Activated naive CD8-positive, alpha-beta T cell treated with anti-CD3 and anti-CD28 coated beads for 36 hours (primary cell): ENCODE measurements around the gene CTRB1. TPM values are rescaled to one million over a fixed set of nuclear protein-coding genes. Genes with fewer than 3 reads are reported as not detected.
A peak's percentile ranks its signal among the peaks of the same experiment; 100 is the strongest.

Source experiments
- DNase-seq: peaks from one replicate; pipeline ENCODE4 v3.0.0; 2021
- H3K27ac Mint-ChIP-seq: one replicate; pipeline ENCODE4 v1.8.0; 2022; ENCODE audit warnings: mild to moderate bottlenecking, moderate library complexity, mixed read lengths
- H3K27me3 Mint-ChIP-seq: one replicate; pipeline ENCODE4 v1.8.0; 2022; ENCODE audit warnings: mild to moderate bottlenecking, mixed read lengths
- H3K36me3 Mint-ChIP-seq: one replicate; pipeline ENCODE4 v1.8.0; 2021; ENCODE audit warnings: mild to moderate bottlenecking, mixed read lengths
- H3K4me1 Mint-ChIP-seq: one replicate; pipeline ENCODE4 v1.8.0; 2021; ENCODE audit warnings: mixed read lengths
- H3K4me3 Mint-ChIP-seq: one replicate; pipeline ENCODE4 v1.8.0; 2022; ENCODE audit warnings: mild to moderate bottlenecking, moderate library complexity, mixed read lengths
- H3K9me3 Mint-ChIP-seq: one replicate; pipeline ENCODE4 v1.8.0; 2022; ENCODE audit warnings: mixed read lengths
- total RNA-seq, 2 experiments: library from RNA; stranded (reverse); gene quantifications; one replicate each; pipeline ENCODE4 v1.2.3, GENCODE V29; 2021

Gene CTRB1
- not detected for total RNA-seq

DNA sequence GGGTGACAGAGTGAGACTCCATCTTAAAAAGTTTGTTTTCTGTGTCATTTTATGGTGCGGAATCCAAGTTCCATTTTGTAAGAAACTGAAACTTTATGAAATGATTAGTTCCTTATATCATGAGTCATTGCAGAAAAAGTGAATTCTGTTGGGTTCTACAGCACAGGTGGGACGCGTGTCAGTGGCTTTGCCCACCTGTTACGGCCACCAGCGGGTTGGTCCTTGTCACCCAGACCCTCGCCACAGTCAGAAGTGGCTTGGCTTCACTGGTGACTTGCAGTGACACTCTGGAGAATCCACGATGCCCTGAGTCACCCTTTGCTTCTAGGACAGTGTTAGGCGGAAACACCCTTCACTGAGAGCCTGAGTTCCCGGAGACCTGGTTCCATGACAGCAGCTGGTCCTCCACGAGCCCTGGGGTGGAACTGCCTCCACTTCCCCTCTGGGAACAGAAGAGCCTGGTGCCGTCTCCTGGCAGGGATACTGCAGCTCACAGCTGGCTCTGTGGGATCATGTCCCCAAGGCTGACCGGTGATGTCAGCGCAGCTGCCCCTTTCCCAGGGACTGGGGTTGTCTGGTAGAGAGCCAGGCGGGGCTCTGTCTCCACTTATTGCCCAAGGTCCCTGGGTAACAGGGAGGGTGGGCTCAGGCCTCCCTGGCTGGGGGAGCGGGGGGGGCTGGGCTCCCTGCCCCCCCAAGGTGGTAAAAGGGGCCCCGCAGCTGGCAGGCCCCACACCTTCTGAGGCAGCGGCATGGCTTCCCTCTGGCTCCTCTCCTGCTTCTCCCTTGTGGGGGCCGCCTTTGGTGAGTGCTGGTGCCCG is at the start of gene CTRB1:
TSS of gene CTRB1 (plus strand) at position 733 of the 821 bp plus-strand sequence. CDS start at position 753, 20 bp downstream.
- Mint-ChIP-seq H3K36me3 (no peaks in the 10 kb centered on the region), H3K4me3 (peak within 1 kb of the TSS; percentile 51), H3K9me3 (peaks cover 1% of the 10 kb centered on the region), H3K27ac (peak within 1 kb of the TSS; percentile 80), H3K27me3 (no peaks in the 10 kb centered on the region), H3K4me1 (peaks cover 22% of the 10 kb centered on the region)
- peak; percentile 51 for DNase-seq

DNA sequence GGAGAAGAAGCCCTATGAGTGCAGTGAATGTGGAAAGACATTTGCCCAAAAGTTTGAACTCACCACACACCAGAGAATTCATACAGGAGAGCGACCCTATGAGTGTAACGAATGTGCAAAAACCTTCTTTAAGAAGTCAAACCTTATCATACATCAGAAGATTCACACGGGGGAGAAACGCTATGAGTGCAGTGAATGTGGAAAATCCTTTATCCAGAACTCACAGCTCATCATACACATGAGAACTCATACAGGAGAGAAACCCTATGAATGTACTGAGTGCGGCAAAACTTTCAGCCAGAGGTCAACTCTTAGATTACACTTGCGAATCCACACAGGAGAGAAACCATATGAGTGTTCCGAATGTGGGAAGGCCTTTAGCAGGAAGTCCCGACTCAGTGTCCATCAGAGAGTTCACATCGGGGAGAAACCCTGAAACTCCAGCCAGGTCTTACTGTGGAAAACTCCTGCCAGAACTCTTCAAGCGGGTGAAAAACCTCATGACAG is 48.8 kb upstream of the CTRB1 start:
- Mint-ChIP-seq H3K4me3 (no peak overlapping the region), H3K27me3 (no peaks in the 10 kb centered on the region), H3K9me3 (peaks cover 68% of the 10 kb centered on the region), H3K36me3 (peaks cover 92% of the 10 kb centered on the region), H3K27ac (no peak overlapping the region), H3K4me1 (no peaks in the 10 kb centered on the region)
- DNase-seq = no peak

DNA sequence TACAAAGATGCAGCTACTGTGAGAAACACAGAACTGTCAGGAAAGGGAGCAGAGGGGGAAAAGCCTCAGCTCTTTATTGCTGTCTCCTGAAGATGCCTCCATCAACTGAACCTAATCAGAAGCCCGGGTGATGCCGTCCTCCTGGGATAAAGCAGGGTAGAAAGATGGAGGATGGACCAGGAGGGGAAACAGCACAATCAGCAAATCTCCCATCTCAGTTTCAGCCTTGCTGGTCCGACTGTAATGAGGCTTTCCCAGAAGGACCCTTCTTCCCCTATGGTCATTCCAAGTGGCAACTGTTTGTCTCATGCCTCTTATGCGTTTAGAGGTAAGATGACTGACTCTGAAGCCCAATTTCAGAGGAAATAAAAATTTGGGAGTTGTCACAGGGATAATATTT is 46.2 kb upstream of the CTRB1 start:
- H3K4me1 Mint-ChIP-seq = no peaks in the 10 kb centered on the region
- H3K9me3 Mint-ChIP-seq = peaks cover 72% of the 10 kb centered on the region
- H3K27me3 Mint-ChIP-seq = no peaks in the 10 kb centered on the region
- H3K36me3 Mint-ChIP-seq = peaks cover 73% of the 10 kb centered on the region
- no peak overlapping the region for H3K27ac Mint-ChIP-seq
- no peak for DNase-seq
- H3K4me3 Mint-ChIP-seq = no peak overlapping the region

DNA sequence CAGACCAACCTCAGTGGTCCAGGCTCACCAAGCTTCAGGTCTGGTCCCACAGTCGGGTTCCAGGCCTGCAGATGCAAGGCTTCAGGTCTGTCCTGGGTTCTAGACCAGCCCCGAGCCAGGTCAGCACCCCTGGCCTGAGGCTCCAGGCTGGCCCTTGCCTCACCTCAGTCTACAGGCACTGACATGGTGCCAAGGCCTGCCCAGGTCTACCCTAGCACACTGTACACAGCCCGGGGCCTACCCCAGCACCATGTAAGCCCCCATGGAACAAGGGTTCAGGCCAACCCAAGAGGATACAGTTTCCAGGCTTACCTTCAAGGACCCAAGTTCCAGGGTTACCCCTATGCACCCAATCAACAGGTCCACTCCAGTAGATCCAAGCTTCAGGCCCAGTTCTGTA is 43.7 kb upstream of the CTRB1 start:
- Mint-ChIP-seq H3K9me3 (peaks cover 52% of the 10 kb centered on the region), H3K27ac (no peak overlapping the region), H3K4me1 (peaks cover 2% of the 10 kb centered on the region), H3K36me3 (peaks cover 49% of the 10 kb centered on the region), H3K27me3 (peaks cover 4% of the 10 kb centered on the region), H3K4me3 (no peak overlapping the region)
- no peak for DNase-seq

DNA sequence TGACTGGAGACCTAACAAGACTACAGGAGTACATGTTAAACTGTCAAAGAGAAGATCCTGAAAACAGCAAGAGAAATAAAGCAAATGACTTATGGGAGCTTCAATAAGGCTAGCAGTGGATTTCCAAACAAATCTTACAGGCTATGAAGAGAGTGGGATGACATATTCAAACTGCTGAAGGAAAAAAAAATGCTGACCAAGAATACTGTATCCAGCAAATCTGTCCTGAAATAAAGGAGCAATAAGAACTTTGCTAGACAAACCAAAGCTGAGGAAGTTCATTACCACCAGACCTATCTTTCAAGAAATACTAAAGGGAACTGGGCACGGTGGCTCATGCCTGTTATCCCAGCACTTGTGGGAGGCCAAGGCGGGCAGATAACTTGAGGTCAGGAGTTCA is 41.9 kb upstream of the CTRB1 start:
- peaks cover 10% of the 10 kb centered on the region for H3K27me3 Mint-ChIP-seq
- no peak for DNase-seq
- H3K4me1 Mint-ChIP-seq = peaks cover 2% of the 10 kb centered on the region
- H3K36me3 Mint-ChIP-seq = peaks cover 30% of the 10 kb centered on the region
- H3K9me3 Mint-ChIP-seq = peaks cover 43% of the 10 kb centered on the region
- H3K27ac Mint-ChIP-seq = no peak overlapping the region
- H3K4me3 Mint-ChIP-seq = no peak overlapping the region

DNA sequence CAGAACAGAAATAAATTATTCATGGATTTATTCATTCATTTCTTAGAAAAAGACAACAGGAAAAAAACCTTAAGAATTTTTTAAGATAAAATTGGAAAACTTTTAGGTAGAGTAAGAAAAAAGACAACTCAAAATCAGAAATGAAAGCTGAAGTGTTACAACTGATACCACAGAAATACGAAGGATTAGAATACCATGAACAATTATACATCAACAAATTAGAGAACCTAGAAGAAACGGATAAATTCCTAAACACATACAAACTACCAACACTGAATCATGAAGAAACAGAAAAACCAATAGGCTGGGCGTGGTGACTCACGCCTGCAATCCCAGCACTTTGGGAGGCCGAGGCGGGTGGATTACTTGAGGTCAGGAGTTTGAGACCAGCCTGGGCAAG is 39.6 kb upstream of the CTRB1 start:
- H3K27me3 Mint-ChIP-seq = peaks cover 12% of the 10 kb centered on the region
- peaks cover 8% of the 10 kb centered on the region for H3K36me3 Mint-ChIP-seq
- H3K4me1 Mint-ChIP-seq = peaks cover 2% of the 10 kb centered on the region
- DNase-seq = no peak
- H3K27ac Mint-ChIP-seq = no peak overlapping the region
- H3K9me3 Mint-ChIP-seq = peaks cover 22% of the 10 kb centered on the region
- H3K4me3 Mint-ChIP-seq = no peak overlapping the region

DNA sequence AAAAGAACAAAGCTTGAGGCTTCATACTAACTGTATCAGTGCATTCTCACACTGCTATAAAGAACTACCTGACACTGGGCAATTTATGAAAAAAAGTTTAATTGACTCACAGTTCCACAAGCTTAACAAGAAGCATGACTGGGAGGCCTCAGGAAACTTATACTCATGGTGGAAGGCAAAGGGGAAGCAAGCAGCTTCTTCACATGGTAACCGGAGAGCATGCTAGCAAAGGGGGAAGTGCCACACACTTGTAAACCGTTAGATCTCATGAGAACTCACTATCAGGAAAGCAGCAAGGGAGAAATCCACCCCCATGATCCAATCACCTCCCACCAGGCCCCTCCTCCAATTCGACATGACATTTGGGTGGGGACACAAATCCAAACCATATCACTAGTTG is 37.2 kb upstream of the CTRB1 start:
- no peak overlapping the region for H3K27ac Mint-ChIP-seq

DNA sequence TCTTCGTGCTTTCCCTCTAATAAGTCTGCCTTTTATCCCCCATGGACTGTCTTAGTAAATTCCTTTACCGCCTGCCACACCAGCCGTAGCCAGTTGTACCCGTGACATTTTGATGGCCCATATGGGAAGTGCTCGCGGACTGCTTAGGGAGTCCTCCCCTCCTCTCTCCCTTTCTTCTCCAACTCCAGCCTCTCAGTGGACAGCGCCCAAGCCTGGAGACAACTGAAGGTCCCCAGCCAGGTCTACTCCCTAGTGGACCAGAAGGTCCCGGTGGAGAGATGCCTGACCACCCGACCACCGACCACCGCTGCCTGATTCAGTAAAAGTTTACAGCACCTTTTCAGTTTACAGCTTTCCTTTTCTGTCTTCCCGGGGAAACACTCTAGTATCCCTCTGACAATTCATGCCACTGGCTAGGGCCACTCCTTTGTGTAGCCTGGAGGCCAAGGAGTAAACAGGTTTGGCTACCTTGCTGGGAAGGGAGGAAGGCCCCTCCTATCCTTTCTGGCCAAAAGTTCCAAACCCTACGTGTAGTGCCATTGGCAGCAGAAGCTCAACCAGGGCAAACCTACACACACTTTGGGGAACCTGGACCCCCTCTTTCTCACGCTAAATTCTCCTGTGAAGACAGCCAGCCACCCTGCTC is 29.8 kb upstream of the CTRB1 start:
- Mint-ChIP-seq H3K27ac (no peak overlapping the region), H3K27me3 (peaks cover 5% of the 10 kb centered on the region), H3K4me1 (no peaks in the 10 kb centered on the region), H3K9me3 (no peaks in the 10 kb centered on the region), H3K4me3 (no peak overlapping the region), H3K36me3 (no peaks in the 10 kb centered on the region)
- DNase-seq = no peak

More for the DNA sequence above, 37.2 kb upstream of the CTRB1 start:
- Mint-ChIP-seq H3K36me3 (peaks cover 3% of the 10 kb centered on the region), H3K4me3 (no peak overlapping the region), H3K4me1 (peaks cover 2% of the 10 kb centered on the region), H3K9me3 (peaks cover 10% of the 10 kb centered on the region), H3K27me3 (peaks cover 12% of the 10 kb centered on the region)
- DNase-seq = no peak

DNA sequence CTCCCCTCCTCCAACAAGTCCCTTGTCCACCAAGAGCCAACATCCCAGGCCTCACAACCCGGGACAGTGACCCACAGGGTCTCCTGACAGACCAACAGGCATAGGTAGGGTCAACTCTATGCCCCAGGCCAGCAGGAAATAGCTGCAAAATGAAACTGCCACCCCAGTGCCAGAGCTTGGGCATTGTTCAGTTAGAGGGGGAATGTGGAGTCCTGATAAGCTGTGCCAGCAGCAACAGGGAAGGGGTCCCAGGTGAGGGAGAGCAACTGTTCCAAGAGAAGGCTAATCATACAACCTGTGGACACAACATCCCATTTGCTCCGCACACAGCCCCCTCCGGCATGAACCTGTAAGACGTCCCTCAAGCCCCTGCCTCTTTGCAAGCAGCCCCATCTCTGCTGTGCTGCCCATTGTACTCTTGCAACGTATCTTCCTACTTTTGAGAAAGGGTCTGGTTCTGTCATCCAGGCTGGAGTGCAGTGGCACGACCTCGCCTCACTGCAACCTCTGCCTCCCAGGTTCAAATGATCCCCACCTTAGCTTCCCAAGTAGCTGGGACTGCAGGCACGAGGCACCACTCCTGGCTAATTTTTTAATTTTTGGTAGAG is 29.0 kb upstream of the CTRB1 start:
- H3K36me3 Mint-ChIP-seq = no peaks in the 10 kb centered on the region
- H3K4me1 Mint-ChIP-seq = no peaks in the 10 kb centered on the region
- no peak overlapping the region for H3K27ac Mint-ChIP-seq
- no peak overlapping the region for H3K4me3 Mint-ChIP-seq
- no peak for DNase-seq
- no peaks in the 10 kb centered on the region for H3K9me3 Mint-ChIP-seq
- peaks cover 5% of the 10 kb centered on the region for H3K27me3 Mint-ChIP-seq

DNA sequence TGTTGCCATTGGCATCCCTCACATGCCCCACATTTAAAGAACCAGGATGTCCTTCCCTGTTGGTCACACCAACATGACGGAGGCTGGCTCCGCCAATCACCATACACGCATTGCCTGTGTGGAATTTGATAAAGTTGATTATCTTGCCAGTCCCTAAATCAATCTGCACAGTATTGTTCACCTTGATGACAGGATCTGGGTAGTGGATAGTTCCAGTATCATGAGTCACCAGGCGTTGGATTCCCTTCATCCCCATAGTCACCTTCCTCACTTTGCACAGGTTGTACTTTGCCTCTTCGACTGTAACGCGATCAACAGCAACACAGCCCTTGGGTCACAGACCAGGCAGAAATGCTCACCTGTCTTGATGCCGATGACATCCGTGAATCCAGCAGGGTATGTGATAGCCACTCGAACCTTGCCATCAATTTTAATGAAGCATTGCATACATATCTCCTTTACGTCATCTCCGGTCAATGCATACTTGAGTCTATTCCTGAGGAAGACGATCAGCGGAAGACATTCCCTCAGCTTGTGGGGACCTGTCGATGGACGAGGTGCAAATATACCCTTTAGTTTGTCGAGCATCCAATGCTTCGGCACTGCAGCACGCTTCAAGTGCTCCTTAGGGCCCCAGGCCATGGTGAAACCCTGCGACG is 26.1 kb upstream of the CTRB1 start:
- no peak for DNase-seq
- H3K9me3 Mint-ChIP-seq = no peaks in the 10 kb centered on the region
- no peaks in the 10 kb centered on the region for H3K4me1 Mint-ChIP-seq
- no peak overlapping the region for H3K4me3 Mint-ChIP-seq
- H3K27ac Mint-ChIP-seq = no peak overlapping the region
- H3K27me3 Mint-ChIP-seq = peaks cover 18% of the 10 kb centered on the region
- H3K36me3 Mint-ChIP-seq = no peaks in the 10 kb centered on the region

DNA sequence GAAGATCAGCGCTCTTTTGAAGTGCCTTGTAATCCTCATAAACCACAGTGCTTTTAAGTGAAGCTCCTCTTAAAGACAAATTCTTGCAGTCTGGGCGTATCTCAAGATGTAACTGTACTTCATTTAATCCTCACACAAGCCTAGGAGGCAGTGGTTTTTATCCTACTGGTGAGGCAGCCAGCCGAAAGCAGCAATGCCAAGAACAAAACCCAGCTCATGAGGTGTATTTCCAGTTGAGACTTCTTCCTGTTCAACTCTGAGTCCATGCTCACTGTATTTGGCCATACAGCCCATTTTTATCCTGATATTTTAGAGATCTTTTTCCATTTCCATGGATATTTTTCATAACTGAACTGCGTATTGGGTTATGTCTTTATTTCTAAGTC is 25.5 kb upstream of the CTRB1 start:
- Mint-ChIP-seq H3K27me3 (peaks cover 24% of the 10 kb centered on the region), H3K36me3 (no peaks in the 10 kb centered on the region), H3K27ac (no peak overlapping the region), H3K4me1 (no peaks in the 10 kb centered on the region), H3K9me3 (no peaks in the 10 kb centered on the region), H3K4me3 (no peak overlapping the region)
- DNase-seq = no peak

DNA sequence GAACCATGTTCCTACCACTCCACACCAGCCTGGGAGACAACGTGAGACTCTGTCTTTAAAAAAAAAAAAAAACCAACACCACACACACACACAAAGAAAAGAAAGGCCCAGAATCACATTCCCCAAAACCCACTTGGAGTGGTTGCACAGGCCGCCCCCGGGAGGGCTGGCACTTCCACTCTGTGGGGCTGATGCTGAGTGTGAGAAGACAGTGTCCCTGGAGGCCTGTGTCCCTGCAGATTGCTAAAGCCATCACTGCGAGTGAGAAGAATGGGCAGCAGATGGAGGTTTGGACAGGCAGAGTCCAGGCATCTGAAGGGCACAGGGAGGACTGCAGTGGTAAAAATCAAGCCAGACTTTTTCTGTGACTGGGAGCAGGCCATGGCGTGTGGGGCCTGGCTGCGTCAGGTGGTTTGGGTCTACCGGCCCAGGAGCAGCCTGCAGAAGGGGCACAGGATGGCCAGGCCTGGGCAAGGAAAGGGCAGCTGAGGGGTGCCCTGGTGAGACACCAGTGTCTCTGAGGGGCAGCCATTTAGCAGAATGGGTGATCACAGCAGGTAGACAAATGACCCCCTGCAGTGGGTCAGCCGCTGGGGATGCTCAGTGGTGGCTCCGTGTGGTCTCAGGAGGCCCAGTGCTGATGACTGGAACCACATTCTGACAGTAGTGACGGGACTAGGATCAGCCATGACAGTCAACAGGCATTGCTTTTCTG is 24.9 kb upstream of the CTRB1 start:
- Mint-ChIP-seq H3K4me3 (no peak overlapping the region), H3K9me3 (no peaks in the 10 kb centered on the region), H3K36me3 (no peaks in the 10 kb centered on the region), H3K27me3 (peaks cover 23% of the 10 kb centered on the region), H3K27ac (no peak overlapping the region), H3K4me1 (no peaks in the 10 kb centered on the region)
- DNase-seq = no peak

DNA sequence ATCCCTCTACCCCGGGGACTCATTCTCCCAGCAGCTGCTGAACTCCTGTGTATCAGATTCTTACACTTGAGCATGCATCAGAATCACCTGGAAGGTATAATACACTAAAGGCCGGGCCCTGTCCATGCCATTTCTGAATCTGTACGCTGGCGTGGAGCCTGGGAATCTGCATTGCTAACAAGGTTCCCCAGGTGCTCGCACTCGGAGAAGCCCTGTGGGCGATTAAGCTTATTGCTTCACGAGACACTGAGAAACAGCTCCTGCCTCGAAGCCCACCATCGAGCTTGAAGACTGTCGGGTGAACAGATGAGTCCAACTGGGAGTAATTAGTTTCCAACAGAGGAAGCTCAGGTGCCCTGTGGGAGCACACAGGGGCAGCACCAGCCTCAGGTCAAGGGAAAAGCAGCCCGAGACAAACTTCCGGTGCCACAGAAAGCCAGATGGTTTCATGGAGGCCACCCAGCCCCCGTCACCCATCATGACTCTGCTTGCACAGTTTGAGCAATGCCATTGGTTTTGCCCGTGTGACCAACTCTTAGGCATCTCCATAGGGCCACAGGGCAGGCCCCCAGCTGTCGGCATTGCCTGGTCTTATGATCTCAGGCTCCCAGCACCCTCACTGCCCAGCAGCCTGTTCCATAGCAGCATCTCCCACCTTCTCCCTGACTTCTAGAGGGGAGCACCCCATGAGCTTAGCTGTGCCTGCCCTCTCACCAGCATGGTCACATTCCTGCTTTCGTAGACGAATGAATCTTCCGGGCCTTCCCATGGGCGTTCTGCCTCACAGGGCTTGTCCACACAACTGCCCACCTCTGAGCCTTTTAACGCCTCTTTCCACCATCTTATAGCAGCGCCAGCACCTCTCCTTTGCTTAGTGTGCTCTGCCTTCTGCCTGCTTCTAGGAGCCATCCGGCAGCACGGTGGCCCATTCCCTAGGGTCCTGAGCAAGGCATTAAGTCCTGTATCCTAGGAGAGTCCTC is 22.7 kb upstream of the CTRB1 start:
- peaks cover 22% of the 10 kb centered on the region for H3K27me3 Mint-ChIP-seq
- peaks cover 9% of the 10 kb centered on the region for H3K4me1 Mint-ChIP-seq
- DNase-seq = no peak
- no peaks in the 10 kb centered on the region for H3K36me3 Mint-ChIP-seq
- no peak overlapping the region for H3K27ac Mint-ChIP-seq
- H3K9me3 Mint-ChIP-seq = no peaks in the 10 kb centered on the region
- H3K4me3 Mint-ChIP-seq = no peak overlapping the region

DNA sequence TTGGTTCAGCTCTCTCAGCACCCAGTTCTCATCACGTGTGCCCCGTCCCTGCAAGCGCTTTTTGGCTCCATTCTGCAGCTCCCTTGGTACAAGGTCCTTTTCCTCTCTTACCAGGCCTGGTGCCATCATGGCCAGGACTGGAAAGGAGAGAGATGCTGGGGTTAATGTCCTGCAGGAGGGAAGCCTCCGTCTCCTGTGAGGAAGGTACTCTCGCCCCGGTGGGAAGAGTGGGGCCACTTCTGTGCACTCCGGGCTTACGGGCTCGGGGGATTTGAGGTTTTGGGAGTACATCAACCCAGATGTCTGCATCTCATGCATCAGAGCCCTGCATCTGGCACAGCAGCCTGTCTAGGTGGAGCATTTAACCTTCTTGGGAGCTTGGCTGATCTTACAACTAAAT is 22.0 kb upstream of the CTRB1 start:
- H3K27me3 Mint-ChIP-seq = peaks cover 22% of the 10 kb centered on the region
- no peak overlapping the region for H3K4me3 Mint-ChIP-seq
- no peaks in the 10 kb centered on the region for H3K9me3 Mint-ChIP-seq
- no peak overlapping the region for H3K27ac Mint-ChIP-seq
- DNase-seq = no peak
- peaks cover 13% of the 10 kb centered on the region for H3K4me1 Mint-ChIP-seq
- no peaks in the 10 kb centered on the region for H3K36me3 Mint-ChIP-seq
